ENCODE measurements around the gene TP63. TPM values are rescaled to one million over a fixed set of nuclear protein-coding genes. Genes with fewer than 3 reads are reported as not detected.

The TP63 gene
- polyA plus RNA-seq, 1 donor from 2014 or later = 0.12 TPM

GRCh38 chr3:189629803-189630455, 1.3 kb upstream of the TP63 start:
- TF ChIP-seq MXI1 (conservative IDR thresholded peaks at IDR 0.05; ENCODE audit: poor library complexity, severe bottlenecking) (no peak), EZH2 (IDR thresholded peaks at IDR 0.05; ENCODE audit: borderline replicate concordance, insufficient read depth, low read length, poor library complexity, severe bottlenecking) (no peak), POLR2AphosphoS5 (IDR thresholded peaks at IDR 0.05) (no peak), CTCF (IDR thresholded peaks at IDR 0.05; ENCODE audit: poor library complexity, severe bottlenecking) (no peak), SMC3 (conservative IDR thresholded peaks at IDR 0.05; ENCODE audit: poor library complexity) (no peak), REST (IDR thresholded peaks at IDR 0.05; ENCODE audit: borderline replicate concordance) (no peak), EP300 (conservative IDR thresholded peaks at IDR 0.05; ENCODE audit: poor library complexity, severe bottlenecking) (no peak), TAF1 (IDR thresholded peaks at IDR 0.05; ENCODE audit: low read depth) (no peak), RAD21 (conservative IDR thresholded peaks at IDR 0.05) (no peak)
- no peaks in the 10 kb centered on the region for H3K9me3 ChIP-seq (ENCODE audit: low read length)
- H3K79me2 ChIP-seq (replicated peaks; ENCODE audit: insufficient read depth, low read length) = no peaks in the 10 kb centered on the region
- H3K9ac ChIP-seq (ENCODE audit: low read length) = no peak overlapping the region
- no peak overlapping the region for H3K4me3 ChIP-seq (ENCODE audit: low read length)
- no peak overlapping the region for H2AFZ ChIP-seq (ENCODE audit: low read depth, low read length)
- no peak overlapping the region for H3K4me2 ChIP-seq (ENCODE audit: low read length)
- no peaks in the 10 kb centered on the region for H3K9me2 ChIP-seq (ENCODE audit: insufficient read depth, low read length)
- H4K20me1 ChIP-seq (ENCODE audit: insufficient read depth) = no peaks in the 10 kb centered on the region
- H3F3A ChIP-seq (ENCODE audit: insufficient read depth, low read length, poor library complexity, severe bottlenecking) = no peaks in the 10 kb centered on the region
- H3K27ac ChIP-seq (ENCODE audit: low read length) = no peak overlapping the region
- H3K36me3 ChIP-seq (ENCODE audit: insufficient read depth, low read length) = no peaks in the 10 kb centered on the region
- H3K27me3 ChIP-seq (ENCODE audit: insufficient read depth, low read depth, low read length) = no peaks in the 10 kb centered on the region

DNA sequence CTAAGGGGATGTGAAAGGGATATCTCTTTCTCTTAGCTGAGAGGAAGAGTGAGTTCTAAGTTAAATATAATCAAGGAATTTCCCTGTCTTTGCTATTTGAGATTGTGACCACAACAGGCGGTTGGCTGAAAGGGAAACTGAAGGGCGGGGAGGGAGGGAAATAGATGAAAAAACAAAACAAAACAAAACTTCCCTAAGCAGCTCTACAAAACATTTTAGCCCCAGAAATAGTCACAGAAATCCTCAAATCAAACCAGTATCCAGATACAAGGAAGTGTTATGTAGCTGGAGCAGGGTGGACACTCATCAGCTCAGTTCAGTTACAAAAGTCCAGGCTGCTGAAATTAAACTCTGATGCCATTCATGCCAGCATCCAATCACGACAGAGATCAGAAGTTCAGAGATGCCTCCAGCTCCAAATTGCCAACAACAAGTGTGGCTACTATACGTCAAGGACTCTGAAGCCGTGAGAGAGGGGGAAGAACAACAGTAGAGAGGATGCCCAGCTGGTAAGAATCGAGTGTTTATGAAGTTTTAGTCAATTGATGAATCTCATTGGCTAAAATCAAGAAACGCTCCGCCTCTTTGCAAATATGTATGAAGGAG, 319 bp upstream of the TP63 start:
- H3K36me3 ChIP-seq (ENCODE audit: insufficient read depth, low read length) = no peaks in the 10 kb centered on the region
- no peaks in the 10 kb centered on the region for H4K20me1 ChIP-seq (ENCODE audit: insufficient read depth)
- no peaks in the 10 kb centered on the region for H3K79me2 ChIP-seq (replicated peaks; ENCODE audit: insufficient read depth, low read length)
- no peak overlapping the region for H2AFZ ChIP-seq (ENCODE audit: low read depth, low read length)
- no peaks in the 10 kb centered on the region for H3K27me3 ChIP-seq (ENCODE audit: insufficient read depth, low read depth, low read length)
- no peaks in the 10 kb centered on the region for H3K9me3 ChIP-seq (ENCODE audit: low read length)
- no peak overlapping the region for H3K4me2 ChIP-seq (ENCODE audit: low read length)
- no peak overlapping the region for H3K9ac ChIP-seq (ENCODE audit: low read length)
- H3F3A ChIP-seq (ENCODE audit: insufficient read depth, low read length, poor library complexity, severe bottlenecking) = no peaks in the 10 kb centered on the region
- no peak overlapping the region for H3K27ac ChIP-seq (ENCODE audit: low read length)
- H3K4me3 ChIP-seq (ENCODE audit: low read length) = no peak overlapping the region
- no peak for TF ChIP-seq REST (IDR thresholded peaks at IDR 0.05; ENCODE audit: borderline replicate concordance)
- no peak for TF ChIP-seq CTCF (IDR thresholded peaks at IDR 0.05; ENCODE audit: poor library complexity, severe bottlenecking)
- TF ChIP-seq MXI1 (conservative IDR thresholded peaks at IDR 0.05; ENCODE audit: poor library complexity, severe bottlenecking) = no peak
- no peak for TF ChIP-seq SMC3 (conservative IDR thresholded peaks at IDR 0.05; ENCODE audit: poor library complexity)
- TF ChIP-seq TAF1 (IDR thresholded peaks at IDR 0.05; ENCODE audit: low read depth) = no peak
- TF ChIP-seq RAD21 (conservative IDR thresholded peaks at IDR 0.05) = no peak
- no peak for TF ChIP-seq EP300 (conservative IDR thresholded peaks at IDR 0.05; ENCODE audit: poor library complexity, severe bottlenecking)
- no peaks in the 10 kb centered on the region for H3K9me2 ChIP-seq (ENCODE audit: insufficient read depth, low read length)
